SK-N-SH (cell line): ENCODE measurements around the gene OR2AT4. TPM values are rescaled to one million over a fixed set of nuclear protein-coding genes. Genes with fewer than 3 reads are reported as not detected.

ENCODE experiments used
- CTCF ChIA-PET: fragments of 300-600, 350-600 bp; formaldehyde crosslinking; extraction: SDS; loops from one replicate; lab custom pipeline; 2021; lab: Yijun Ruan, JAX
- POLR2A ChIA-PET: fragments of 350-600 bp; sonication (Branson Sonifier 250); formaldehyde crosslinking; extraction: SDS; loops from one replicate; lab custom pipeline; 2020; ENCODE audit warnings: antibody characterized with exemption, inconsistent platforms; lab: Yijun Ruan, JAX
- DNase-seq: peaks from one replicate; pipeline ENCODE4 v3.0.0; 2012
- H2AFZ ChIP-seq: fragments of 200-600 bp; sonication (generic); 2 replicates; pipeline ENCODE4 v1.8.1; 2016; ENCODE audit warnings: antibody characterized with exemption, mild to moderate bottlenecking, low read depth
- H3F3A ChIP-seq: fragments of 200-600 bp; sonication (generic); replicated peaks from 2 replicates; pipeline ENCODE3; 2016; ENCODE audit warnings: antibody characterized with exemption, mild to moderate bottlenecking; ENCODE audit not compliant: insufficient read depth
- H3K27ac ChIP-seq, 2 experiments: fragments of 200-500 bp in 1 of 2; fragments of 200-600 bp in 1 of 2; sonication (Bioruptor generic) in 1 of 2; sonication (generic), shearing (Covaris generic) in 1 of 2; 2 replicates each; pipeline versions ENCODE4 v1.5.1 to v1.6.1; 2014 to 2016; ENCODE audit warnings: low read depth in 2 of 2, inconsistent platforms in 1 of 2, low read length in 1 of 2, mild to moderate bottlenecking in 1 of 2, mixed read lengths in 1 of 2
- H3K27me3 ChIP-seq: fragments of 200-600 bp; sonication (generic), shearing (Covaris generic); 2 replicates; pipeline ENCODE4 v1.6.1; 2016; ENCODE audit warnings: mixed run types; ENCODE audit not compliant: insufficient read depth
- H3K36me3 ChIP-seq, 2 experiments: fragments of 200-500 bp in 1 of 2; fragments of 200-600 bp in 1 of 2; sonication (Bioruptor generic) in 1 of 2; sonication (generic) in 1 of 2; replicated peaks in 1 of 2; 2 replicates each; pipeline versions ENCODE3 to v1.5.1; 2014 to 2016; ENCODE audit warnings: low read length in 1 of 2, mild to moderate bottlenecking in 1 of 2; ENCODE audit not compliant: insufficient read depth in 2 of 2, control insufficient read depth in 1 of 2
- H3K4me1 ChIP-seq, 2 experiments: fragments of 200-500 bp in 1 of 2; fragments of 200-600 bp in 1 of 2; sonication (Bioruptor generic) in 1 of 2; sonication (generic), shearing (Covaris generic) in 1 of 2; 2 replicates each; pipeline versions ENCODE4 v1.5.1 to v1.6.1; 2014 to 2016; ENCODE audit warnings: low read depth in 1 of 2, low read length in 1 of 2, mixed run types in 1 of 2; ENCODE audit not compliant: insufficient read depth in 2 of 2, control insufficient read depth in 1 of 2
- H3K4me2 ChIP-seq: fragments of 200-600 bp; sonication (generic), shearing (Covaris generic); 2 replicates; pipeline ENCODE4 v1.6.1; 2017; ENCODE audit warnings: mixed run types
- H3K4me3 ChIP-seq, 2 experiments: fragments of 200-500 bp in 1 of 2; fragments of 200-600 bp in 1 of 2; sonication (Bioruptor generic) in 1 of 2; sonication (generic), shearing (Covaris generic) in 1 of 2; 2 replicates each; pipeline versions ENCODE4 v1.5.1 to v1.8.1; 2014 to 2016; ENCODE audit warnings: low read depth in 2 of 2, inconsistent platforms in 1 of 2, low read length in 1 of 2, mild to moderate bottlenecking in 1 of 2, mixed read lengths in 1 of 2, moderate library complexity in 1 of 2
- H3K79me2 ChIP-seq: fragments of 200-600 bp; sonication (generic); 2 replicates; pipeline ENCODE4 v1.8.1; 2017; ENCODE audit warnings: mild to moderate bottlenecking; ENCODE audit not compliant: insufficient read depth
- H3K9ac ChIP-seq: fragments of 200-600 bp; sonication (generic); 2 replicates; pipeline ENCODE4 v1.6.1; 2017; ENCODE audit warnings: mixed run types
- H3K9me2 ChIP-seq: fragments of 200-600 bp; sonication (generic); 2 replicates; pipeline ENCODE4 v1.6.1; 2017; ENCODE audit warnings: mixed run types
- H3K9me3 ChIP-seq: fragments of 200-600 bp; sonication (generic); 2 replicates; pipeline ENCODE4 v1.6.1; 2017; ENCODE audit warnings: mixed run types, mild to moderate bottlenecking, moderate library complexity
- H4K20me1 ChIP-seq: fragments of 200-600 bp; sonication (generic); 2 replicates; pipeline ENCODE4 v1.6.1; 2017; ENCODE audit warnings: mild to moderate bottlenecking, mixed run types; ENCODE audit not compliant: insufficient read depth
- CHD2 ChIP-seq: fragments of 150-350 bp; IDR thresholded peaks from 2 replicates; pipeline ENCODE4 v1.6.1; 2018; ENCODE audit warnings: low read length; ENCODE audit not compliant: partially characterized antibody
- ELF1 ChIP-seq: IDR thresholded peaks from 2 replicates; pipeline ENCODE4 v1.4.0; 2012
- EP300 ChIP-seq, 2 experiments: IDR thresholded peaks; 2 replicates each; pipeline versions ENCODE4 v1.4.0 to v1.6.1; 2012; ENCODE audit warnings: borderline replicate concordance in 1 of 2, low read depth in 1 of 2, low read length in 1 of 2
- GABPA ChIP-seq: IDR thresholded peaks from 2 replicates; pipeline ENCODE4 v1.4.0; 2012; ENCODE audit warnings: low read depth, mild to moderate bottlenecking
- GATA2 ChIP-seq: sonication (generic); formaldehyde crosslinking; IDR thresholded peaks from 2 replicates; pipeline ENCODE4 v1.5.0; 2020; ENCODE audit warnings: mild to moderate bottlenecking, missing genetic modification reagents
- JUND ChIP-seq: IDR thresholded peaks from 2 replicates; pipeline ENCODE4 v1.4.0; 2012
- MEF2A ChIP-seq: IDR thresholded peaks from 2 replicates; pipeline ENCODE4 v1.4.0; 2012; ENCODE audit warnings: low read depth, borderline replicate concordance
- NRF1 ChIP-seq: IDR thresholded peaks from 2 replicates; pipeline ENCODE4 v1.6.1; 2012; ENCODE audit warnings: low read depth, mild to moderate bottlenecking, low read length
- POLR2AphosphoS5 ChIP-seq: IDR thresholded peaks from 2 replicates; pipeline ENCODE4 v1.6.1; 2012; ENCODE audit warnings: low read depth, low read length
- RFX5 ChIP-seq: IDR thresholded peaks from 2 replicates; pipeline ENCODE4 v1.6.1; 2012; ENCODE audit warnings: mild to moderate bottlenecking, improper control_type of control experiment, low read length
- RXRA ChIP-seq: IDR thresholded peaks from 2 replicates; pipeline ENCODE4 v1.4.0; 2012; ENCODE audit warnings: low read depth, mild to moderate bottlenecking, borderline replicate concordance
- SMC3 ChIP-seq: IDR thresholded peaks from 2 replicates; pipeline ENCODE4 v1.6.1; 2012; ENCODE audit warnings: low read depth, low read length, improper control_type of control experiment
- TAF1 ChIP-seq: IDR thresholded peaks from 2 replicates; pipeline ENCODE4 v1.6.1; 2012; ENCODE audit warnings: low read depth, mild to moderate bottlenecking, low read length, moderate library complexity, borderline replicate concordance
- TEAD4 ChIP-seq: IDR thresholded peaks from 2 replicates; pipeline ENCODE4 v1.4.0; 2012; ENCODE audit warnings: mild to moderate bottlenecking, borderline replicate concordance; ENCODE audit not compliant: insufficient read depth
- USF1 ChIP-seq: IDR thresholded peaks from 2 replicates; pipeline ENCODE4 v1.4.0; 2012; ENCODE audit warnings: low read depth, borderline replicate concordance
- WGBS: methylation state at CpG from one replicate; pipeline ENCODE4 v1.1.6; 2017; ENCODE audit warnings: low lambda C conversion rate; 5-methylcytosine and 5-hydroxymethylcytosine counted together
- polyA plus RNA-seq, 3 experiments: library from polyadenylated mRNA; depleted of rRNA; stranded (reverse); fragments of >200 nt; gene quantifications; 2 replicates each; pipeline ENCODE4 v1.2.3, GENCODE V29; 2012
- TF ChIP-seq, protein P1 (sequence below): IDR thresholded peaks from 2 replicates; pipeline ENCODE4 v1.4.0; 2012; ENCODE audit warnings: low read depth, borderline replicate concordance
- TF ChIP-seq, protein P2 (sequence below): IDR thresholded peaks from 2 replicates; pipeline ENCODE4; 2012

Gene OR2AT4
- polyA plus RNA-seq, 1 of the 3 experiments (the other 2 are of a cell fraction) = not detected

GRCh38 chr11:75083217-75083605 lies 13.5 kb downstream of the OR2AT4 start:
- ChIA-PET CTCF (interaction anchor here (0.9 kb wide), 1 partner anchor 57 kb away, joined by 3 read pairs; no protein-coding TSS in a partner anchor), POLR2A (no interaction called here)
- 41% methylated on average over 1 of the region's 1 CpG for WGBS
- no peaks in the 10 kb centered on the region for H3K36me3 ChIP-seq
- H3K27me3 ChIP-seq = no peaks in the 10 kb centered on the region
- no peak overlapping the region for H3K27ac ChIP-seq
- H4K20me1 ChIP-seq = no peaks in the 10 kb centered on the region
- H2AFZ ChIP-seq = no peak overlapping the region
- TF ChIP-seq GABPA (no peak), TAF1 (no peak), GATA2 (CRISPR knock-in tag) (no peak), ELF1 (no peak), POLR2AphosphoS5 (no peak), RFX5 (no peak), SMC3 (no peak), USF1 (no peak), CHD2 (no peak)
- TF ChIP-seq, protein P1, sequence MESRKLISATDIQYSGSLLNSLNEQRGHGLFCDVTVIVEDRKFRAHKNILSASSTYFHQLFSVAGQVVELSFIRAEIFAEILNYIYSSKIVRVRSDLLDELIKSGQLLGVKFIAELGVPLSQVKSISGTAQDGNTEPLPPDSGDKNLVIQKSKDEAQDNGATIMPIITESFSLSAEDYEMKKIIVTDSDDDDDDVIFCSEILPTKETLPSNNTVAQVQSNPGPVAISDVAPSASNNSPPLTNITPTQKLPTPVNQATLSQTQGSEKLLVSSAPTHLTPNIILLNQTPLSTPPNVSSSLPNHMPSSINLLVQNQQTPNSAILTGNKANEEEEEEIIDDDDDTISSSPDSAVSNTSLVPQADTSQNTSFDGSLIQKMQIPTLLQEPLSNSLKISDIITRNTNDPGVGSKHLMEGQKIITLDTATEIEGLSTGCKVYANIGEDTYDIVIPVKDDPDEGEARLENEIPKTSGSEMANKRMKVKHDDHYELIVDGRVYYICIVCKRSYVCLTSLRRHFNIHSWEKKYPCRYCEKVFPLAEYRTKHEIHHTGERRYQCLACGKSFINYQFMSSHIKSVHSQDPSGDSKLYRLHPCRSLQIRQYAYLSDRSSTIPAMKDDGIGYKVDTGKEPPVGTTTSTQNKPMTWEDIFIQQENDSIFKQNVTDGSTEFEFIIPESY = no peak
- no peak for DNase-seq
- no peaks in the 10 kb centered on the region; the same call in 1 of the 2 replicates for H3K9me2 ChIP-seq
- no peak overlapping the region for H3K9ac ChIP-seq
- H3K79me2 ChIP-seq = no peaks in the 10 kb centered on the region
- no peaks in the 10 kb centered on the region for H3K4me1 ChIP-seq
- no peak overlapping the region for H3K4me2 ChIP-seq
- H3F3A ChIP-seq = peaks cover 2% of the 10 kb centered on the region
- H3K4me3 ChIP-seq = no peak overlapping the region
- no peaks in the 10 kb centered on the region for H3K9me3 ChIP-seq

DNA sequence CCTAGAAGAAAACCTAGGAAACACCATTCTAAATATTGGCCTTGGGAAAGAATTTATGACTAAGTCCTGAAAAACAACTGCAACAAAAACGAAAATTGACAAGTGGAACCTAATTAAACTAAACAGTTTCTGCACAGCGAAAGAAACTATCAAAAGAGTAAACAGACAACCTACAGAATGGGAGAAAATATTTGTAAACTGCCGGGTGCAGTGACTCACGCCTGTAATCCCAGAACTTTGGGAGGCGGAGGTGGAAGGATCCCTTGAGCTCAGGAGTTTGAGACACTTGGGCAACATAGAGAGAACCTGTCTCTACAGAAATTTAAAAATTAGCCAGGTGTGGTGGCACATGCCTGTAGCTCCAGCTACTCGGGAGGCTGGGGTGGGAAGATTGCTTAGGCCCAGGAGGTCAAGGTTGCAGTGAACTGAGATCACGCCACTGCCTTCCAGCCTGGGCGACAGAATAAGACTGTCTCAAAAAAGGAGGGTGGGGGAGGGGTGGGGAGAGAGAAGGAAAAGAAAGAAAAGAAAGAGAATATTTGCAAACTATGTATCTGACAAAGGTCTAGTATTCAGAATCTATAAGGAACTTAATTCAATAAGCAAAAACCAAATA lies 14.0 kb downstream of the OR2AT4 start:
- no peak for DNase-seq
- Histone ChIP-seq H2AFZ (no peak overlapping the region), H3K27ac (no peak overlapping the region), H3F3A (peaks cover 6% of the 10 kb centered on the region), H3K27me3 (no peaks in the 10 kb centered on the region), H3K4me2 (no peak overlapping the region), H3K36me3 (no peaks in the 10 kb centered on the region), H3K9me3 (no peaks in the 10 kb centered on the region), H3K9ac (no peak overlapping the region), H3K4me3 (no peak overlapping the region), H3K9me2 (no peaks in the 10 kb centered on the region; the same call in 1 of the 2 replicates), H3K79me2 (no peaks in the 10 kb centered on the region), H4K20me1 (no peaks in the 10 kb centered on the region), H3K4me1 (no peaks in the 10 kb centered on the region)
- POLR2A ChIA-PET = no interaction called here
- no peak for TF ChIP-seq NRF1
- TF ChIP-seq, protein P1 = no peak
- no peak for TF ChIP-seq TEAD4
- TF ChIP-seq, protein P2, sequence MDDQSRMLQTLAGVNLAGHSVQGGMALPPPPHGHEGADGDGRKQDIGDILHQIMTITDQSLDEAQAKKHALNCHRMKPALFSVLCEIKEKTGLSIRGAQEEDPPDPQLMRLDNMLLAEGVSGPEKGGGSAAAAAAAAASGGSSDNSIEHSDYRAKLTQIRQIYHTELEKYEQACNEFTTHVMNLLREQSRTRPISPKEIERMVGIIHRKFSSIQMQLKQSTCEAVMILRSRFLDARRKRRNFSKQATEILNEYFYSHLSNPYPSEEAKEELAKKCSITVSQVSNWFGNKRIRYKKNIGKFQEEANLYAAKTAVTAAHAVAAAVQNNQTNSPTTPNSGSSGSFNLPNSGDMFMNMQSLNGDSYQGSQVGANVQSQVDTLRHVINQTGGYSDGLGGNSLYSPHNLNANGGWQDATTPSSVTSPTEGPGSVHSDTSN = no peak
- no peak for TF ChIP-seq POLR2AphosphoS5
- no peak for TF ChIP-seq RFX5
- TF ChIP-seq JUND = no peak
- no peak for TF ChIP-seq EP300 (IDR thresholded peaks at IDR 0.05; ENCODE audit: borderline replicate concordance in 1 of 2, low read depth in 1 of 2, low read length in 1 of 2)
- TF ChIP-seq MEF2A = no peak
- TF ChIP-seq RXRA = no peak
- CTCF ChIA-PET = no interaction called here
- 76% methylated on average over 8 of the region's 8 CpGs for WGBS
